ENCODE results near the gene CENPF. TPM values are rescaled to one million over a fixed set of nuclear protein-coding genes. Genes with fewer than 3 reads are reported as not detected.
A peak's percentile ranks its signal among the peaks of the same experiment; 100 is the strongest.

The CENPF gene
- total and polyA plus RNA-seq, 12 donors = 0.15 to 8.7 (median 0.59) TPM

DNA sequence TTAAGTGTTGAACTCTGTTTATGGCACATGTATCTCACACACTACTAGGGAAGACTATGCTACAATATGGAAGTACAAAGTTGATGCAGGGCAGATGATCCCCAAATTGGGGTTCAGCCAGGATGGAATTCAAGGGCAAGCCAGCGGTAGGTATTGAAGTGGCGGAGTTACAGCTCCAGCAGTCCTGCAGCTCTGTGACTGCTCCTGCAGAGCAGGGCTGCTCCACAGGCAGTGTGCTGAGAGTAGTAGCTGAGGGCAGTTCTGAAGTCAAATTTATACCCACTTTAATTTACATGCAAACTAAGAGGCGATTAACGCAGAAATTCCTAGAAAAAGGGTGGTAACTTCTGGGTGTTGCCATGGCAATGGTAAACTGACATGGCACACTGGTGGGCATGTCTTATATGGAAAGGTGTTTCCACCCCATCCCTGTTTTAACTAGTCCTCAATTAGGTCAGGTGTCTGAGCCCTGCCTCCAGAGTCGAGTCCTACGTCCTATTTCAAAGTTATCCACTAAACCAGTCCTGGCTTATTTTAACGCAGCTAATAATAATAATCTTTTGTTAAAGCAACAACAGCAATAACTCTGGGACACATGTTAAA lies 20.6 kb upstream of the CENPF start:
- H3K4me1 ChIP-seq = peaks cover 0 to 3% (median 0%) of the 10 kb centered on the region in 9 donors
- DNase-seq = no peak
- H3K27ac ChIP-seq = no peak overlapping the region
- WGBS, 2 donors = 75 to 84% methylated on average over 7 of the region's 7 CpGs
- no peaks in the 10 kb centered on the region for H3K36me3 ChIP-seq
- no peaks in the 10 kb centered on the region for H3K27me3 ChIP-seq
- H3K4me3 ChIP-seq = no peak overlapping the region
- no peak for ATAC-seq
- peaks cover 0 to 1% (median 0%) of the 10 kb centered on the region in 11 donors for H3K9me3 ChIP-seq
- intact Hi-C loops (cut with DNase I) = loop anchor here in 9 of 10 donors (2.0 to 10.0 kb wide), 8 partner anchors 35 to 368 kb away; no protein-coding TSS in a partner anchor
- TF ChIP-seq, protein P1, sequence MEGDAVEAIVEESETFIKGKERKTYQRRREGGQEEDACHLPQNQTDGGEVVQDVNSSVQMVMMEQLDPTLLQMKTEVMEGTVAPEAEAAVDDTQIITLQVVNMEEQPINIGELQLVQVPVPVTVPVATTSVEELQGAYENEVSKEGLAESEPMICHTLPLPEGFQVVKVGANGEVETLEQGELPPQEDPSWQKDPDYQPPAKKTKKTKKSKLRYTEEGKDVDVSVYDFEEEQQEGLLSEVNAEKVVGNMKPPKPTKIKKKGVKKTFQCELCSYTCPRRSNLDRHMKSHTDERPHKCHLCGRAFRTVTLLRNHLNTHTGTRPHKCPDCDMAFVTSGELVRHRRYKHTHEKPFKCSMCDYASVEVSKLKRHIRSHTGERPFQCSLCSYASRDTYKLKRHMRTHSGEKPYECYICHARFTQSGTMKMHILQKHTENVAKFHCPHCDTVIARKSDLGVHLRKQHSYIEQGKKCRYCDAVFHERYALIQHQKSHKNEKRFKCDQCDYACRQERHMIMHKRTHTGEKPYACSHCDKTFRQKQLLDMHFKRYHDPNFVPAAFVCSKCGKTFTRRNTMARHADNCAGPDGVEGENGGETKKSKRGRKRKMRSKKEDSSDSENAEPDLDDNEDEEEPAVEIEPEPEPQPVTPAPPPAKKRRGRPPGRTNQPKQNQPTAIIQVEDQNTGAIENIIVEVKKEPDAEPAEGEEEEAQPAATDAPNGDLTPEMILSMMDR (IDR thresholded peaks at IDR 0.05) = no peak

DNA sequence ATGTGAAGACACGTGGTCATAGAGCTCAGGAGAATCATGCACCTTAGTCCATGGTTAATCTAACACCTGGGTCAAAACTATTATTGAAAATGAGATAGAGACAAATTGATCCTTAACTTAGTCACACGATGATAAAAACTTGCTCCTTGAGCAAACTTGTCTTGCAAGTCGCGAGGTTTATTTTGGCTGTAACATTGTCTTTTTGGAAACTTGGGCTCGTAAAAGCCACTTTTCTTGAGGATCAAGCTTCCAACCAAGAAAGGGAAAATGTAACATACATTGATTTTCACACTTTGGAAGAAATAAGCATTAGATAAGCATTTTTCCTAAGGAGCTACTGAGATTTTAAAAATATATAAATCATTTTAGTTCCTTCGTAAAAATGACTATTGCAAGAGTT lies 19.9 kb upstream of the CENPF start:
- Histone ChIP-seq H3K9me3 (no peaks in the 10 kb centered on the region), H3K27ac (no peak overlapping the region), H3K4me1 (peaks cover 0 to 3% (median 0%) of the 10 kb centered on the region in 9 donors), H3K4me3 (no peak overlapping the region), H3K27me3 (no peaks in the 10 kb centered on the region), H3K36me3 (no peaks in the 10 kb centered on the region)
- ATAC-seq (no peak), DNase-seq (no peak)
- 85 to 88% methylated on average over 6 of the region's 6 CpGs for WGBS, 2 donors
- TF ChIP-seq, protein P1 (IDR thresholded peaks at IDR 0.05) = no peak
- intact Hi-C loops (cut with DNase I) = loop anchor here in 9 of 10 donors (2.0 to 10.0 kb wide), 8 partner anchors 36 to 368 kb away; no protein-coding TSS in a partner anchor

DNA sequence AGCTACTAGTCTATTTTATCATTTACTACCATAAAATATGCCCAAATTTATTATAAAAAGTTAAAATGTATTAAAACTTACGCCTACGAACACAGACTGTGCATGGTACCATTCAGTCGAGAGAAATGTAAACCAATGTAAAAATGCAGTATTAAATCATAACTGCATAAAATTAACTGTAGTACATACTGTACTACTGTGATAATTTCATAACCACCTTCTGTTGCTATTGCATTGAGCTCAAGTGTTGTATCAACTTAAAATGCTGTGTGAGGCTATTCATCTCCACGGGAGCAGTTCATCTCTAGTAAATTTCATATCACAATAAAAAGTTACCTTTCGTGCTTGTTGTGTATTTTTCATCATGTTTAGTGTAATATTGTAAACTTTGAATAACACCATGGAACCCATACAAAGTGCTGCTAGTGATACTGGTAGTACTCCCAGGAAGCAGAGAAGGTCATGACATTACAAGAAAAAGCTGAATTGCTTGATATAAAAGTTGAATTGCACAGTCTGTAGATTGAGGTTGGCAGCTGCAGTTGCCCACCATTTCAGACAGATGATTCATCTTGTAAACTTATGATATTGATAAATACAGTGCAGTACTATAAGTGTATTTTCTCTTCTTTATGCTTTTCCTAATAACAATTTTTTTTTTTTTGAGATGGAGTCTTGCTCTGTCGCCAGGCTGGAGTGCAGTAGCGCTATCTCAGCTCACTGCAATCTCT lies 19.0 kb upstream of the CENPF start:
- intact Hi-C loops (cut with DNase I) = loop anchor here (1.0 to 10.0 kb wide), 11 partner anchors 37 to 369 kb away; no protein-coding TSS in a partner anchor
- WGBS, 2 donors = 89 to 91% methylated on average over 7 of the region's 7 CpGs
- no peak for DNase-seq
- H3K9me3 ChIP-seq = no peaks in the 10 kb centered on the region
- no peaks in the 10 kb centered on the region for H3K36me3 ChIP-seq
- no peaks in the 10 kb centered on the region for H3K27me3 ChIP-seq
- no peak overlapping the region for H3K27ac ChIP-seq
- no peak for ATAC-seq
- peaks cover 0 to 3% (median 0%) of the 10 kb centered on the region in 9 donors for H3K4me1 ChIP-seq
- TF ChIP-seq, protein P1 (IDR thresholded peaks at IDR 0.05) = no peak
- no peak overlapping the region for H3K4me3 ChIP-seq

DNA sequence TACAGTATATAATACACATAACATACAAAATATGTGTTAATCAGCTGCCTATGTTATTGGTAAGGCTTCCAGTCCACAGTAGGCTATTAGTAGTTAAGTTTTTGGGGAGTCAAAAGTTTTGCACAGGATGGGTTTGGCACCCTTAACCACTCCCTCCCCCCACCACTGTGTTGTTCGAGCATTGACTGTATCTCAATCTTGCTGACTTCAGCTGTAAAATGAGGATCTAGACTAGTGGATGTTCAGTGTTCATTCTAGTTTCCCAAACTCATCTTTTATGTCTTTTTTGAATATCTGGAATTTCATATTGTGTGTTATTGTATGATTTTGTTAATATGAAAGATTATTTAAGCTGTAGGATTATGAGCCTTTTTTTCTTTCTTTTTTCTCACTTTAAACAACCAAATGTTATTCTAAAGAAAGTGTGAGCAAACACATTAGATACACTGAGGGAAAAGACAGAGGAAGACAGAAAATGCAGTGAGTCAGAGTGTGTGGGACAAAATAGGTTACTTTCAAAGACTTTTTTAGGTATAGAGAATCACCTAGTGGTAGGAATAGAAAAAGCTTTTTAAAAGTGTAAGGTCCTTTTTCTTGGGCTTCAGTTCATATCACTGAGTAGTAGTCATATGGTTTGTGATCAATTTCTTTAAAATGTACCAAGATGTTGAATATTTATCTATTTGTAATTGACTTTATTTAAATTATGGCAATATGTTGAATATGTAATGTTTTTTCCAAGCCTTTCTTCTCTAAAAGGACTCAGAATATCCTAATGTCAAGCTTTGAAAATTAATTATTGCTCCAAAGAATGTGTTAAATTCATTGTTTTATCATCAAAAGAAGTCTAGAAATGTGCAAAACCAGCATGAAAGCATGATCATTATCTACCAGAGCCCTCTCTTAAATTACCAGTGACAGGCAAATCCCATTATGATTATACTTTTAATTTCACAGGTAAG lies 17.9 kb upstream of the CENPF start:
- Histone ChIP-seq H3K9me3 (no peaks in the 10 kb centered on the region), H3K27me3 (no peaks in the 10 kb centered on the region), H3K4me1 (peaks cover 0 to 3% (median 0%) of the 10 kb centered on the region in 9 donors), H3K27ac (no peak overlapping the region), H3K36me3 (no peaks in the 10 kb centered on the region), H3K4me3 (no peak overlapping the region)
- ATAC-seq (peak in 7 of 8 donors; percentile 72 to 87 (median 76)), DNase-seq (no peak)
- 45 to 52% methylated on average over 1 of the region's 1 CpG for WGBS, 2 donors
- TF ChIP-seq, protein P1 (IDR thresholded peaks at IDR 0.05) = peak; percentile 44 to 86 (median 76)
- intact Hi-C loops (cut with DNase I) = loop anchor here (1.0 to 10.0 kb wide), 13 partner anchors 38 to 373 kb away; no protein-coding TSS in a partner anchor
